GM18868 (cell line): ENCODE measurements around the gene AFAP1L2.
"Not testable (repeated sequence)": the region's sequence is repeated elsewhere in the genome, so short reads cannot be mapped to it uniquely, and the experiment has no call there.

Experiments used
- ATAC-seq: cut with Tn5 transposase; IDR thresholded peaks from one replicate; pipeline ENCODE4 v1.9.1; 2021; ENCODE audit warnings: mild to moderate bottlenecking, moderate library complexity; ENCODE audit not compliant: unreplicated experiment

The AFAP1L2 gene

DNA sequence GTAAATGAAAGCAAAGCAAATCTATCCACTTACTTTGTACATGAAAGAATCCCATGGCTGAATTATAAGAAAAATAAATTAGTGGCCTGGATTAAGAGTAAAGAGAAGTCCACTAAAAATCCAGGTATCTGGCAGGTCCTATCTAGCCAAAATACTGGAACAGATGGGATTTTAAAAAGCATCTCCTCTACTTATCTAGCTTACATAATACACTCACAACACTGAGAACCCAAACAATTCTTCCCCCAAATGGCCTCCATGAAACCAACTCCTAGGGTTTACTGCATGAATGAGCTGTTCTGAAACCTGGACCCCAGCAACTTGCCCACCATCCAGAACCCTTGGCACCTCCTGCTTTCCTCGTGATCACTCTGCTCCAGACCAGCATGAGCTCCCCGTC, 61.3 kb downstream of the AFAP1L2 start:
- no peak for ATAC-seq

DNA sequence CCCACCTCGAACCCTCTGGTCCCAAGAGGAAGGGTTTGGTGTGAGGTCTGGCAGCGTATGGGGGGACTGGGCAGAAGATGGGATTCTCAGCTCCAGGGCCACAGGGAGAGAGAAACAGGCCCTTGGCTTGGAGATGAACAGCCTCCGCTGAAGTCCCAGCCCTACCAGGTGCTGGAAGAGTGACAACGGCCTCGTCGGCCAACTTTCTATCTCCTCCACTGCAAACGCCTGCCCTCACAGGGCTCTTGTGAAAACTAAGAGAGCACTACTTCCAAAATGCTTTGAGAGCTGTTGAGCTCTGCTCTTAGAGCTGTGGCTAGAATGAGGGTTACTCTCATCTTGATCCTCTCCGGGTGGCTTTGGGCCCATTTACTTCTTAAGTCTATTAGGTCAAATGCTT, 63.5 kb downstream of the AFAP1L2 start:
- no peak for ATAC-seq

DNA sequence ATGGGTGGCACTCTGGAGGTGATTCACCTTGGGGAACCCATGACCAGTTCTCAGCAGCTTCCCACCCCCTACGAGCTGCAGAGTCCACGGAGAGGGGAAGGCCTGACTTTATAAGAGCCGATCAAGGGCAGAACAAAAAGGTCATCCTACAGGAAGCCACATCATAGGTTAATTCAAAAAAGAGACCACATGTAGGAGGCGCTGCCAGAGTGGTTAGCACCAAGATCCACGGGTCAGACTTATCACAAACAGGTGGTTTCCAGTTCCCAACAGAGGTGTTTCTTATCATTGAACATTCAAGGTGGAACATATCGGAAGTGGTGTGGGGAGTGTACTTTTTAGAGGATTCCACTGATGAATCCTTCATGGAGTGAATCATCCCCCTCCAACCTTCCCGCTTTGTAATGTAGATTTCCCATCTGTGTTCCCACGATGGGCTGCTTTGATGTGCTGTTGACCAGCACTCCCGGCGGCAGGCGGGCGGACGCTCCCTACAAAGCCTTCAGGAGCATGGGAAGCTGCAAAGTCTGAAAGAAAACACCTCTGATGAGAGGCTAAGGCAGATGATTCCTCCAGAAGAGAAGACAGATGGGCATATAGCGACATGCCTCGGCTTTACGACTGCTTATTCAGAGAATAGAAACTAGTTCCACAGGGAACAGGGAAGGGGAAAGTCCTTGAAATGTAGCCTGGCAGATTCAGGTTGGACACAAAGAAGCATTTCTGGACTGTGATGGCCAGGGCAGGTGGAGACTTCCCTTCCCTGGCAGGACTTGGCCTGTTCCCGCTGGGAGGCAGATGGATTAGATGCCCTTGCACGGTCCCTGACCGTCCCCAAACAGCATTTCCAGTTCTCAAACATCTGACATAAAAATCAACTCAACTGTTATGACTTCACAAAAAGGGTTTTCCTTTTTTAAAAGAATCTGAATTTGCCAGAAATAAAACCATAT, 66.5 kb downstream of the AFAP1L2 start:
- peak; percentile 65 for ATAC-seq

DNA sequence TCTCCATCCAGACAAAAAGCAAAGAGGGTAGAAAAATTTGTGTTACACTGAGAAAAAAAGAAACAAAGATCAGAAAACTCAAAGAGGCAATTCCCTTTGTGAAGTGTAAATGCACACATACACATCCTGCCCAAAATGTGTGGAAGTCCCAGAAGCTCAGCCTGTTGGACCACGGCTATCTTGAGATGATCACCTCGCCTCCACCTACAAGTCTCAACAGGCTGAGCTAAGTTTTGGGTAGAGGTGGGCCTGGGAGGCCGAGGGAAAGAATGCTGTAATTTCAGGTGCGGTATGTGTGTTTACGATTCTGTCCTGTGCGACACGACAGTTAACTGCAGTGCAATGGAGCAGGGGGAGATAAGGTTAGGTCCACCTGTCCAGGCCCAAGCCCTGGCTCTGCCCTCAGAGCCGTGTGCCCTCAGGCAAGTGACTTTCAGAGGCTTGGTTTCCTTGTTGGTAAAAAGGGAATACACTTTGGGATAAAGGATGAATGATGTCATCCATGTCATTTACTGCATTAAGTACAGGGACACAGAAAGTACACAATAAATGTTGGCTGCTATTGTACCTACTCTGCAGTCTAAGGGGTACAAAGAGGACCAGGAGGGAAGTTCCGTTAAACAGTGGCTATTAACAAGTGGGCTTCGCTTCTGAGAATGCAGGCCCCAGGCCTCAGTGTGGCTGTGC, 67.3 kb downstream of the AFAP1L2 start:
- ATAC-seq = no peak

- no peak for ATAC-seq
Measured at GRCh38 chr10:114335614-114336013, 68.7 kb downstream of the AFAP1L2 start.

GRCh38 chr10:114334301-114334700, 70.0 kb downstream of the AFAP1L2 start:
- ATAC-seq = no peak

DNA sequence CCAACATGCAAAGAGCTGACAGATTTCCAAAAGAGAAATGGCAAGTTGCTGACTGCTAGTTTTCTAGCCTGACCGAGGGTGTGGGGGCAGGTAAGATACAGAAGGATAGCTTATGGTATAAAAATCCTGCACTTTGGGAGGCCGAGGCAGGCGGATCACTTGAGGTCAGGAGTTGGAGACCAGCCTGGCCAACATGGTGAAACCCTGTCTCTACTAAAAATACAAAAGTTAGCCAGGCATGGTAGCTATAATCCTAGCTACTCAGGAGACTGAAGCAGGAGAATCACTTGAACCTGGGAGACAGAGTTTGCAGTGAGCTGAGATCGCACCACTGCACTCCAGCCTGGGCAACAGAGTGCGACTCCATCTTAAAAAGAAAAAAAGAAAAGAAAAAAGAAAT, 70.9 kb downstream of the AFAP1L2 start:
- ATAC-seq = not testable (repeated sequence)

DNA sequence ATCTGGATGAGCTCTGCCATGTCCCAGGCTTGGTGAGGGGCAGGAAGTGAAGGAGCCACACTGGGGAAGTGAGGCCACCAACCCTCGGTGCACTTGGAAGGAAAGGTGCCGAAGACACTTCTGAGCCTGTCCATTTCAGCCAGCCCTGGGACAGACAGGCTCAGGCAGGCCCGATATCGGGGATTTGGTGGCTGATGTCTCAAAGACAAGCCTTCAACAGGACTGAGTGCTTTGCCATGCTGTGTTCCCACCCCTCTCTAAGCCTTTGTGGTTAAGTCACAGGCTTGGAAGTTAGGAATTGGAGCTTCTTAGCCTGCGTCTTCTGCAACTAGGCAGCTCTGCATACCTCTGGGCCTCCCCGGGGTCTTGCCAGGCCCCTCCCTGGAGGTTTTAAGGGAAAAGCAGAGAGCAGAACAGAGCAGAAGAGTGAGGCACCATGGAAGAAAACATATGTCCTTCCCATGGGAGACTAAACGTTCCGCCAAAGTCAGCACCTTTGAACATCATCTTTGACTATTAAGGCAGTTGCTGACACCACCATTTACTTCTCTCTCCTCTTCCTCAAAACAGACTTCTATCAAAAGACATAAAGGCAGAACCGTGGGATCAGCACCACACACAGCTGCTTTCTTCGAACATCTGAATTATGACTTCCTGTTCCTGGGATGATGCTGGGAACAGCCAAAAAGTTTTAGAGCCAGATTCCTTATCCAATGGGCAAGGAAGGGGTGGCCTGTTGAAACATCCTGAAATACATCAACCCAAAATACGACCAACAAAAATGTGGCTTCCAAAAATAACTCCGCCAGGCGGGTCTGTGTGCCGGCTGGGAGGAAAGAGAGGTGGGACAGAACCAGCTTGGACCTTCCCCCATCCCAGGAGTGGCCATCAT, 71.8 kb downstream of the AFAP1L2 start:
- no peak for ATAC-seq

- no peak for ATAC-seq
Measured at GRCh38 chr10:114329634-114330365, 74.5 kb downstream of the AFAP1L2 start.

- no peak for ATAC-seq
Measured at GRCh38 chr10:114328874-114329273, 75.4 kb downstream of the AFAP1L2 start.

DNA sequence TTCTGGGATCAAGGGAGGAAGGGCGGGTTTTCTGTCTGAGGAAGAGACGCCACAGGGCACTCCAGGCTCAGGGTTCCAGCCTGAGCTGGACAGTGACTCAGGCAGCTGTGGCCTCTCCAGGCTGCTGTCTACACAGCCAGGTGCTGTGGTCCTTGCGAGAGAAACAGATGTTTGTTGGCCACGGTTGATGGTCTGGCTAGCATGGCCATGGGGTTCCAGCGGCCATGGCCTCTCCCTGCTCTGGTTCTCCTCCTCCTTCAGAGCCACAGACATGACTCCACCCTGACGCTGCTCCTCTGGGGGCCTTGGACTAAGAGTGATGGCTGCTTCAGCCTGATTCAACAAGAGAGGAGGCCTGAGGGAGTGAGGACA, 75.9 kb downstream of the AFAP1L2 start:
- ATAC-seq = no peak

- ATAC-seq = no peak
Measured at GRCh38 chr10:114327537-114328440, 76.5 kb downstream of the AFAP1L2 start.

DNA sequence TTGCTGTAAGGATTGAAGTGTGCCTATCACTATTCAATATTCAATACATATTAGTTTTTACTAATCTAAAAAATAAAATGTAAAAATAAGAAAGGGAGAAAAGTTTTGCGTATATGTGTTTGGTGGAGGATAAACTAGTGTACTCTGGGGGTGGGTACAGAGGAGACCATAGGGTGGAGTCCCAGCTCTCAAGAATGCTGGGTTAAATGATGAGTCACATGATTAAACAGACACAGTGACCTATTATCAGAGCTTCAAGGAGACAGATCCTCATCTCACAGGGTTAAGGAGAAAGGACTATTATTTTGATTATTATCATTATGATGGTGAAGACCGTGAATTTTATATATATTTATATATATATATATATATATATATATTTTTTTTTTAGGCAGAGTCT, 77.5 kb downstream of the AFAP1L2 start:
- no peak for ATAC-seq

- ATAC-seq = no peak
Measured at GRCh38 chr10:114323023-114323422, 81.3 kb downstream of the AFAP1L2 start.

GRCh38 chr10:114322344-114322743, 82.0 kb downstream of the AFAP1L2 start:
- no peak for ATAC-seq

DNA sequence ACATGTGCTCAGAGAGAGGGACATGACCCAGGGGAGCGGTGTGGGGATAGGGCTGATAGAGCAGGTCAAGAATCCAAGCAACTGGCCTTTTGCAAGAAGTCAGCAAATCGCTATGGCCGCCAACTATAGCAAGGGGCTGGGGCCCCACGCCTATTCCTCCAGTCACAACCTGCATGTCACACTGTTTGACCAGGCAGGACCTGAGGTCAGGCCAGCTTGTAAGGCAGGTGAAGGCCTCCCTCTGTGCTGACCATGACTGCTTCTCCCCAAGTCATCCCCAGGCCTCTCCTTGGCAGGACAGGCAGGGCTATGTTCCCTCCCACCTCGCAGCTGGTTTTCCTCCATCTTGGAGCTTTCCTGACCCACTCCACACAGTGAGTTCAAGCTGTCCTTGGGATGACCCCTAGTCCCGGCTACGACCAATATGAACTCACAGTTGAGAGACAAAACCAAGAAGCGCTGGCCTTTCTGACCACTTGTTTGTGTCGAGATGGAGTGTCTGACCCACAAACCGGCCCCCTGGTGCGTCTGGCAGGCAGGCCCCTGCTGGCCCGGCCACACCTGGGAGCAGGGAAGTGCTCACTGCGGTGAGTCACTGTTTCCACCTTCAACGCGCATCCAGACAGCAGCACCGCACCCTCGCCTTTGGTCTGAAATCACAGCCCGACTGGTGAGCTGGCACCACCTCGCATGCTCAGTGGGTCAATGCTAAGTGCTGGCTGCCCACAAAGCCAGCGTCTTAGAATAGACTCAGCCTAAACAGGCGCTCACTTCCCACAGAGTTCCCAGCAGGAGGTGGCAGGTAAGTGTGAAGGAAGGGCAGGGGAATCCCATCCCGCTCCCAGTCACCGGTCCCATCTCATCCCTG, 83.8 kb downstream of the AFAP1L2 start:
- ATAC-seq = no peak

GRCh38 chr10:114319406-114320248, 84.7 kb downstream of the AFAP1L2 start:
- no peak for ATAC-seq

DNA sequence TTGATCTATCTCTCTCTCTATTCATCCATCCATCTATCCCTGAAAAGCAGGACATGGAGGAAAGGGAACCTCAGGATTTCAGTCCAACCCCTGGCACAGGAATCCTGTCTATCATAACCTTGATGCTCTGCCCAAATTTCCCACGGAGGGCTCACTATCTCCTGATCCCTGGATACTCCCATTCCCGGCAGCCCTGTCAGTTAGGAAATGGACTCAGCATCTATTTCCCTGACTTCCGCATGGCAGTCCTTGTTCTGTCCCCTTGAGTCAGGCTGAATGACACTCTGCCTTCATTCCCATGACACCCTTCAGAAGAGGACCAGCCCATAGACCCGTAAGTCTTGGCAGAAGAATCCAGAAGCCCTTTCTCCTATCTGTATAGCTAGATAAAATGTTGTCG, 87.6 kb downstream of the AFAP1L2 start:
- ATAC-seq = no peak
